ENCODE results near the gene LRIG1.
A peak's percentile ranks its signal among the peaks of the same experiment; 100 is the strongest.

Gene LRIG1

DNA sequence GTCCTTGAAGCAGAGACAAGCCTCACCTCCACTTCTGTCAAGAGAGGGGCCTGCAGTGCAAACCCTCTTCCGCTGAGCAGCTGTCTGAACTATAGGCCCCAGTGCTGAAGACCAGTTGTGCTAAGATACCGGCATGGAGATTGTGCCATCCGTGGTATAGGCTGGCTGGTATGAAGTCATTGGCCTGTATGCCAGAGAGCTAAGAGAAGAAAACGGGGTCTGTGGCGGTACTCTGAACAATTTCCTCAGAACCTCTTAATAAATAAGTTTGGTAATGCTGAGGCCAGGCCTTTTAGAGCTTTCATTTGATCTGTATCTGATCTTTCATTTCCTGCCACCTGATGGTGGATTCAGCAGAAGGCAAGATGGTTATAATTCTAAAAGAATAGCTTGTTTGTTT lies 123.0 kb downstream of the LRIG1 start:
- H3K4me3 ChIP-seq (ENCODE audit: low read length), result no peak overlapping the region
- TF ChIP-seq, protein P1, sequence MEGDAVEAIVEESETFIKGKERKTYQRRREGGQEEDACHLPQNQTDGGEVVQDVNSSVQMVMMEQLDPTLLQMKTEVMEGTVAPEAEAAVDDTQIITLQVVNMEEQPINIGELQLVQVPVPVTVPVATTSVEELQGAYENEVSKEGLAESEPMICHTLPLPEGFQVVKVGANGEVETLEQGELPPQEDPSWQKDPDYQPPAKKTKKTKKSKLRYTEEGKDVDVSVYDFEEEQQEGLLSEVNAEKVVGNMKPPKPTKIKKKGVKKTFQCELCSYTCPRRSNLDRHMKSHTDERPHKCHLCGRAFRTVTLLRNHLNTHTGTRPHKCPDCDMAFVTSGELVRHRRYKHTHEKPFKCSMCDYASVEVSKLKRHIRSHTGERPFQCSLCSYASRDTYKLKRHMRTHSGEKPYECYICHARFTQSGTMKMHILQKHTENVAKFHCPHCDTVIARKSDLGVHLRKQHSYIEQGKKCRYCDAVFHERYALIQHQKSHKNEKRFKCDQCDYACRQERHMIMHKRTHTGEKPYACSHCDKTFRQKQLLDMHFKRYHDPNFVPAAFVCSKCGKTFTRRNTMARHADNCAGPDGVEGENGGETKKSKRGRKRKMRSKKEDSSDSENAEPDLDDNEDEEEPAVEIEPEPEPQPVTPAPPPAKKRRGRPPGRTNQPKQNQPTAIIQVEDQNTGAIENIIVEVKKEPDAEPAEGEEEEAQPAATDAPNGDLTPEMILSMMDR (conservative IDR thresholded peaks at IDR 0.05; ENCODE audit: low read length), result no peak
- DNase-seq (ENCODE audit: low read depth), result no peak

DNA sequence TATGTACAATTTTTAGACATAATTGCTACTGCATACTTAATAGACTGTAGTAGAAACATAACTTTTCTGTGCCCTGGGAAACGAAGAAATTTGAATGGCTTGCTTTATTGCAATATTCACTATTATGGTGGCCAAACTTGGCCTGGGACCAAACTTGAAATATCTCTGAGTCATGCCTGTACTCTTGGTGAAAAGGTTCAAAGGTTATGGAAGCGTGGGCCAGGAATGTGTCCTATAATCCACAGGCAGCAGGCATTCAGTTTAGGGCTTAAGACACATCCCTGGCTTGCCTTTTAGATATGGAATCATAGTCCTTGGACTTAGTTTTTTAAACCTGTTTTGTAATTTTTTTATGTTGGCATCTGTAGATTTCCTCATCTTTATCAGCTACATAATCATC lies 124.3 kb downstream of the LRIG1 start:
- no peak overlapping the region for H3K4me3 ChIP-seq (ENCODE audit: low read length)
- TF ChIP-seq, protein P1 (conservative IDR thresholded peaks at IDR 0.05; ENCODE audit: low read length), result no peak
- DNase-seq (ENCODE audit: low read depth), result peak; percentile 45

DNA sequence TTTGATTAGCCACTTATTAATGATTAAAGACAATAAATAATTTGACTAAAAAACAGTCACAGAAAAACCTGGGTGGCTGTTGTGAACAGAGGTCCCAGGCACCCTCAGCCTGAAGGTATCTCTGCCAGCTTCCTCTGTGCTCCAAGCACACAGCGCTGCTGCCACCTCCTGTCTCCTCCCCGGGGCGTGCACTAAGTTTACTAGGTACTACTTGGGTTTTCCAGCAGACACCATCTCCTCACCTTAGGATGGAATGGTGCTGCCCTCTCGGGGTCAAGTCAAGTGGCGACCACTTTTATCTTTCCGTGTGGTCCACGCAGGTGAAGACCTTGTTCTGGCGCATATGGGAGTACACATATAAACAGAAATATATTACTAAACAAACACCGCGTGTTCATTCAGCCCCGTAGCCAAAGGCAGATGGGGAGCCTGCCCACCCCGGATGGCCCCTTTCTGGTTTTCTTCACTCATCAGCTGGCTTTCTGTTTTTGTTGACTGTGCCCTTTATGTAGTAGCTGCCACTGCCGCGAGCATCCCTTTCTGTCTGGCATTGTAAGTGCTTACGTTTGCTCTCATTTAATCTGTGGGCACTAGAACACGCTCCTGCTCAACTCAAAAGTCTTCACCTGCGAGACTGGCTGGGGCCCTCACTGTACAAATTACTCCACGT lies 128.0 kb downstream of the LRIG1 start:
- no peak for DNase-seq (ENCODE audit: low read depth)
- H3K4me3 ChIP-seq (ENCODE audit: low read length), result no peak overlapping the region
- TF ChIP-seq, protein P1 (conservative IDR thresholded peaks at IDR 0.05; ENCODE audit: low read length), result peak; percentile 36; the same call in 1 of the 2 replicates

DNA sequence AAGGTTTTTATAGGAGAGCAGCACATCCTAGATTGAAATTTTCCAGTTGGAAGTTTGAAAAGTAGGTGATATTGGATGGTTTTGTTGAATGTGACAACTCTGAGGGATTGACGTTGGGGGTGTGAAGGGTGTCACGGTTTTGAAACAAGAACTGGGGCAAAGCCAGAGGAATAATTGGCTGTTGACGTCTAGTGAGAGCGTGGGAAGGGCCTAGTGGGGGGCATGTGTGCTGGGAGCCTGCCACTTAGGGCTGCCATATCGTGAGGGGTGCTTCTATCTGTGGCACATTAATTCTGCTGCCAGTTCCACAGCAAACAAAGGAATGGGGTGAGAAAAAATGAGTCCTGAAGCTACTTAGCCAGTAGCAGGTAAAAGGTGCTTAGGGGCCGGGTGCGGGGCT lies 129.4 kb downstream of the LRIG1 start:
- TF ChIP-seq, protein P1 (conservative IDR thresholded peaks at IDR 0.05; ENCODE audit: low read length), result no peak
- no peak for DNase-seq (ENCODE audit: low read depth)
- H3K4me3 ChIP-seq (ENCODE audit: low read length), result no peak overlapping the region

DNA sequence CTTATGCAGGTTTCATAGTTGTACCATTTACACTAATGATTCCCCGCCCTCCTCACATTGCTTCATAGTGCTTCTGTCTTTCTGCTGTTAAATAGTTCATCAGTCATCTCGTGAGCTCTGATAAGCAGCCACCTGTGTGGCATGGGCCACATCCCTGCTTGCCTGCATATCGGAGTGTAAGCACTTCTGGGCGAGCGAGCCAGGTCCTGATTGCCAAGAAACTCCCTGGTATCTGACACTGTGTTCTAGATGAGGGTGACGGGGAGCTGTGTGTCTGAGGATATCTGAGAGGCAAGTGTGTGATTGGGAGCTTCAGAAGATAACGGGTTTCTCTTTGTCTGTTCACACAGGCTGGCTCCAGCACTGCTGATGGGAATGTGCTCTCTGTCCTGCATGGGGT lies 130.6 kb downstream of the LRIG1 start:
- TF ChIP-seq, protein P1 (conservative IDR thresholded peaks at IDR 0.05; ENCODE audit: low read length), result no peak
- H3K4me3 ChIP-seq (ENCODE audit: low read length), result no peak overlapping the region
- no peak for DNase-seq (ENCODE audit: low read depth)

DNA sequence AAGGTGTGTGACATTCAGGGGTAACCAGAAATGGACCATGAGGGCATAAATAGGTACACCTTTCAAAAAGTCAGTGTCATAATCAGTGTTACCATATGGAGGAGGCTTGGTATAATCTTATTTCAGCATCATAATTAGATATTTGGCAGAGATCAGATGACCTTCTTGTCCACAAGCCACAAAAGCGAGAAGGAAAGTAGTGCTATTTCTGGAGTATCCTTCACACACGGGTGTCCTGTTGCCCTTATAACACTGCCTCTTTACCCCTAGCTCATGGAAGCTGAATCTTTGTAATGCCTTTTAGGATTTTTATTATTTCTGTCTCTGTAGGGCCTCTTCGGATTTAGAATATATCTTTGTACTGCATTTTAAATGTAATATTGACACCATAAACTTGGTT lies 132.8 kb downstream of the LRIG1 start:
- no peak for DNase-seq (ENCODE audit: low read depth)
- TF ChIP-seq, protein P1 (conservative IDR thresholded peaks at IDR 0.05; ENCODE audit: low read length), result no peak
- H3K4me3 ChIP-seq (ENCODE audit: low read length), result no peak overlapping the region

DNA sequence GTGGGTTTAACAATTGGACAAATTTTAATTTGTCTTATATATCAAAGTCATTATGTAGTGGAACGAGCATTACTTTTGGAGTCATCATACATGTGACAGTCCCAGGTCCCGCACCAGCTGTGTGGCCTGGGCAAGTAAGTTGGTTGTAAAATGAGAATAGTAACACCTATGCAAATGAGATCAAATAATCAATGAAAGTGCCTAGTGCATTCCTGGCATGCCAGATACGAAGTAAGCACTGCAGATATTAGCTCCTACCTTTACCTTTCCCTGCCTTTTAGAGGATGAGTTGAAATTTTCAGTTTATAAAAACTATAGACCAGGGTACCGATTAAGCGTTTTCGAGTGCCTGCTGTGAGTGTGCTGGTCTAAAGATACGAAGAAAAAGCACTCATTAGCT lies 134.1 kb downstream of the LRIG1 start:
- H3K4me3 ChIP-seq (ENCODE audit: low read length), result no peak overlapping the region
- DNase-seq (ENCODE audit: low read depth), result no peak
- TF ChIP-seq, protein P1 (conservative IDR thresholded peaks at IDR 0.05; ENCODE audit: low read length), result no peak
